Stimulated activated effector memory CD8-positive, alpha-beta T cell treated with anti-CD3 and anti-CD28 coated beads, Interleukin-12 subunit alpha, Interleukin-12 subunit beta, amount 100 ng/mL, for 72 hours (primary cell): ENCODE results near the gene KCNG2.

Experiments
- ATAC-seq: fragments of 150-1000 bp; cut with Tn5 transposase; 2 replicates; pipeline ENCODE4 v1.10.0; 2021
- DNase-seq, 2 donors: peaks; one replicate each; pipeline ENCODE4 v3.0.0; 2021 to 2022; ENCODE audit warnings: low spot score in 2 of 2
- H3K27ac Mint-ChIP-seq: one replicate; pipeline ENCODE4 v1.8.0; 2022; ENCODE audit warnings: mild to moderate bottlenecking, mixed read lengths
- H3K36me3 Mint-ChIP-seq: one replicate; pipeline ENCODE4 v1.8.0; 2022; ENCODE audit warnings: mild to moderate bottlenecking, mixed read lengths
- H3K4me1 Mint-ChIP-seq: one replicate; pipeline ENCODE4 v1.8.0; 2022; ENCODE audit warnings: mixed read lengths
- H3K4me3 Mint-ChIP-seq: one replicate; pipeline ENCODE4 v1.8.0; 2022; ENCODE audit warnings: mild to moderate bottlenecking, mixed read lengths
- H3K9me3 Mint-ChIP-seq: one replicate; pipeline ENCODE4 v1.8.0; 2022; ENCODE audit warnings: mixed read lengths

Gene KCNG2

GRCh38 chr18:79922971-79923411 is 125.3 kb downstream of the KCNG2 start:
- no peak for ATAC-seq
- H3K4me3 Mint-ChIP-seq, result no peak overlapping the region

GRCh38 chr18:79923896-79924585 is 126.3 kb downstream of the KCNG2 start:
- peaks cover 19% of the 10 kb centered on the region for H3K36me3 Mint-ChIP-seq

More at GRCh38 chr18:79922971-79923411, 125.3 kb downstream of the KCNG2 start:
- DNase-seq, result no peak
- no peak overlapping the region for H3K27ac Mint-ChIP-seq
- H3K4me1 Mint-ChIP-seq, result peaks cover 5% of the 10 kb centered on the region
- H3K9me3 Mint-ChIP-seq, result no peaks in the 10 kb centered on the region
- peaks cover 17% of the 10 kb centered on the region for H3K36me3 Mint-ChIP-seq

GRCh38 chr18:79924814-79925731 is 127.3 kb downstream of the KCNG2 start:
- DNase-seq, result no peak
- peaks cover 27% of the 10 kb centered on the region for H3K36me3 Mint-ChIP-seq
- ATAC-seq, result no peak

More at GRCh38 chr18:79923896-79924585, 126.3 kb downstream of the KCNG2 start:
- no peak for ATAC-seq
- no peak for DNase-seq
- Mint-ChIP-seq H3K4me3 (no peak overlapping the region), H3K9me3 (peaks cover 4% of the 10 kb centered on the region), H3K4me1 (peaks cover 13% of the 10 kb centered on the region), H3K27ac (no peak overlapping the region)

GRCh38 chr18:79926306-79926705 is 128.6 kb downstream of the KCNG2 start:
- ATAC-seq (no peak), DNase-seq (no peak)
- H3K4me3 Mint-ChIP-seq, result no peak overlapping the region
- peaks cover 24% of the 10 kb centered on the region for H3K9me3 Mint-ChIP-seq
- H3K27ac Mint-ChIP-seq, result no peak overlapping the region
- peaks cover 36% of the 10 kb centered on the region for H3K36me3 Mint-ChIP-seq
- peaks cover 15% of the 10 kb centered on the region for H3K4me1 Mint-ChIP-seq

More at GRCh38 chr18:79924814-79925731, 127.3 kb downstream of the KCNG2 start:
- no peak overlapping the region for H3K27ac Mint-ChIP-seq
- peaks cover 13% of the 10 kb centered on the region for H3K9me3 Mint-ChIP-seq
- no peak overlapping the region for H3K4me3 Mint-ChIP-seq
- peaks cover 15% of the 10 kb centered on the region for H3K4me1 Mint-ChIP-seq

GRCh38 chr18:79926715-79927606 is 129.2 kb downstream of the KCNG2 start:
- Mint-ChIP-seq H3K27ac (peak overlapping the region; percentile 71), H3K9me3 (peaks cover 27% of the 10 kb centered on the region), H3K4me1 (peaks cover 15% of the 10 kb centered on the region), H3K4me3 (no peak overlapping the region), H3K36me3 (peaks cover 39% of the 10 kb centered on the region)
- no peak for DNase-seq
- ATAC-seq, result no peak

DNA sequence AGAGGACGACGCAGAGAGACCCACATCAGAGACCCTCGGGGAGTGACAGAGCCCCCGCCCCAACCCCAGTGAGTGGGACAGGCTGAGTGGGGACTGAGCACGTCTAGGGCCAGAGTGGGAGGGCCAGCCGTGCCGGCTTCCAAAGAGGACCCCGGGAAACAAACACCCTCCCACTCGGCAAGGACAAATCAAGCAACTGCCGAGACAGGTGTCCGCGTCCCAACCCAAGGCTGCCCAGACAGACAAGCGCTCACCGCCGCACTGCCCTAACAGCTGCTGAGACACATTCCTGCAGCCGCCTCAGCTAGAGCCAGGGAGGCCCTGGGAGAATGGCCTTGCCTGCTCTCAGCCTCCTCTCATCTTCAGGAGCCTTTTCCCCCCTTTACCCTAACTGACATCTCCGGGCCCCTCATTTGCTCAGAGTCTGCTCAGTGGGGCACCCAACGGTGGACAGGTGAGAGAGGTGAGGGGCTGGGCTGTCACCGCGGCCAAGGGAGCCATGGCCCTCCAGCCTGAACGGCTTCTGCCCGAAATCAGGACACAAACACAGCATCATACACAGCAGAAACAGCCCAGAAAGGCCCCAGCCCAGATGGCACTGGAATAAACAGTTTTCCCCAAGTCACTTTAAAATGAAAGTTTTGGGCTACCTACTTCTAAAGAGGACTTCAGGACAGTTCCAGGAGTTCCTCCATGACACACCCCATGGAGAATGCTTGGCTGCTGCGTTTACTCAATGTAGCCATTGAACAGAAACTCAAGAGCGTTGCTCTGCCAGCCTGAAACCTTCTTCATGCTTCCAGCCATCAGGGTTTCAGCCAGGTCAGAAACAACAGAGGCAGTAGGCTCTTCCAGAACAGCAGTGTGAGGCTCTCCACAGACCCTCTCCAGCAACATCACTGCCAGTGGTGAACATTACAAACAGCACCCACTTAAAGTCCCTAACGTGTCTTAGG is 130.1 kb downstream of the KCNG2 start:
- no peak for ATAC-seq
- Mint-ChIP-seq H3K27ac (no peak overlapping the region), H3K9me3 (peaks cover 33% of the 10 kb centered on the region), H3K4me1 (peaks cover 15% of the 10 kb centered on the region), H3K36me3 (peaks cover 45% of the 10 kb centered on the region), H3K4me3 (no peak overlapping the region)
- DNase-seq, result no peak

DNA sequence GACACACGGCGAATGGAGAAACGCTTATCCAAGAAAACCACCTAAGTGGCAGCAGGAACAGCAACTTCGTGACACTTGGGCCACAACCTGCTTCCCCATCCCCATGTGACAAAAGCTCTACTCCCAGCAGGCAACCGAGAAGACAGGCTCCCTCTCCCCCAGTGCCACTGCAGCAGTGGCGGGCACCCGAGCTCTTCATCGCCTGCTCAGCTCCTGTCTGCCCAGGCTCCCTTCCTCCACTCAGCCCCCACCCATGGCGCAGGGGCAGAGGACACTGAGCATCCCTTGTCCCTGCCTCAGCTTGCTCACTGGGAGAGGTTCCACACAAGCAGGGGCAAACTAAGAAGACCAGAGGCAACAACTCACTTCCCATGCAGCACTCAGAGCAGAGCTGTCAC is 130.8 kb downstream of the KCNG2 start:
- ATAC-seq (no peak), DNase-seq (no peak)
- peaks cover 39% of the 10 kb centered on the region for H3K9me3 Mint-ChIP-seq
- peaks cover 50% of the 10 kb centered on the region for H3K36me3 Mint-ChIP-seq
- no peak overlapping the region for H3K27ac Mint-ChIP-seq
- H3K4me1 Mint-ChIP-seq, result peaks cover 15% of the 10 kb centered on the region
- H3K4me3 Mint-ChIP-seq, result no peak overlapping the region

GRCh38 chr18:79930020-79930642 is 132.4 kb downstream of the KCNG2 start:
- H3K4me3 Mint-ChIP-seq, result no peak overlapping the region
- H3K27ac Mint-ChIP-seq, result no peak overlapping the region
- ATAC-seq (no peak), DNase-seq (no peak)
- H3K9me3 Mint-ChIP-seq, result peaks cover 43% of the 10 kb centered on the region
- H3K36me3 Mint-ChIP-seq, result peaks cover 48% of the 10 kb centered on the region
- H3K4me1 Mint-ChIP-seq, result peaks cover 15% of the 10 kb centered on the region

DNA sequence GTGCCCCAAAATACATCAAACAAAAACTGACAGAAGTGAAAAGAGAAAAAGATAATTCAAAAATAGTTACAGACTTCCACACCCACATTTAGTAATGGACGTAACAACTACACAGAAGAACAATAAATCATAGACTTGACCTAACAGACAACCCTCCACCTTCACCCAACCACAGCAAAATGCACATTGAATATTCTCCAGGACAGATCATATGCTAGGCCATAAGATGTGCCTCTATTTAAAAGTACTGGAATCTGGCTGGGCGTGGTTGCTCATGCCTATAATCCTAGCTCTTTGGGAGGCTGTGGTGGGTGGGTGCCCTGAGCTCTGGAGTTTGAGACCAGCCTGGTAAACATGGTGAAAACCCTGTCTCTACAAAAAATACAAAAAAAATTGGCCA is 133.7 kb downstream of the KCNG2 start:
- ATAC-seq (no peak), DNase-seq (no peak)
- Mint-ChIP-seq H3K27ac (no peak overlapping the region), H3K4me1 (peaks cover 25% of the 10 kb centered on the region), H3K4me3 (no peak overlapping the region), H3K36me3 (peaks cover 57% of the 10 kb centered on the region), H3K9me3 (peaks cover 49% of the 10 kb centered on the region)

DNA sequence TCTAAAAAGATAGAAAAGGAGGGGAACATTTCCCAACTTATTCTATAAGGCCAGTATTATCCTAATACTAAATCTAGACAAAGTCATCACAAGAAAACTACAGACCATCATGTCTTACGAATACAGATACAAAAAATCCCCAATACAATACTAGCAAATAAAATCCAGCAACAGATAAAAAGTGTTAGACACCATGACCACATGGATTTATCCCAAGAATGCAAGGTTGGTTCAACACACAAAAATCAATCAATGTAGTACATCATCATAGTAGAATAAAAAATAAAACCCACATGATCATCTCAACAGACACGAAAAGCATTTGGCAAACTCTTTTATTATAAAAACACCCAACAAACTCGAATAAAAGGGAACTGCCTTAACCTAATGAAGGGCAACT is 135.2 kb downstream of the KCNG2 start:
- DNase-seq, result no peak
- no peak for ATAC-seq
- Mint-ChIP-seq H3K9me3 (peaks cover 49% of the 10 kb centered on the region), H3K4me1 (peaks cover 26% of the 10 kb centered on the region), H3K4me3 (no peak overlapping the region), H3K27ac (no peak overlapping the region), H3K36me3 (peaks cover 57% of the 10 kb centered on the region)

DNA sequence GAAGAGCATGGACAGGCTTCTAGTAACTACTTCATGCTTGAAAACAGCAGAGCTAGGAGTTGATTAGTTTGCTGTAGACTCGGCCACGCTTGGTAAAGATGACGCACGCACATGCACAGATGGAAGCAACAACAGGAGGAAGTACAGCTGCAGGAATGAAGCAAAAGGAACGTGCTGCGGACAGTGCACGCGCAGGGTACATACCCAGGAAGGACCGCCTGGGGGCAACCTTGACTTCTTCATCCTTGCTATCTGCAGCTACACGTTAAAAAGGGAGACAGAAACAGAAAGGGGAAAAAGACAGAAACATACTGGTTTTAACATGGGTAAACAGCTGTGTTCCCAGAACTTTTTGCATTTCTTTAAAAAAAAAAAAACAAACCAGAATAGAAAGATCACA is 136.0 kb downstream of the KCNG2 start:
- DNase-seq (no peak), ATAC-seq (no peak)
- H3K4me3 Mint-ChIP-seq, result no peak overlapping the region
- H3K27ac Mint-ChIP-seq, result no peak overlapping the region
- peaks cover 26% of the 10 kb centered on the region for H3K4me1 Mint-ChIP-seq
- peaks cover 64% of the 10 kb centered on the region for H3K36me3 Mint-ChIP-seq
- peaks cover 47% of the 10 kb centered on the region for H3K9me3 Mint-ChIP-seq

GRCh38 chr18:79934311-79935097 is 136.8 kb downstream of the KCNG2 start:
- Mint-ChIP-seq H3K4me3 (no peak overlapping the region), H3K9me3 (peaks cover 41% of the 10 kb centered on the region), H3K36me3 (peaks cover 61% of the 10 kb centered on the region), H3K4me1 (peaks cover 21% of the 10 kb centered on the region), H3K27ac (no peak overlapping the region)
- DNase-seq (no peak), ATAC-seq (no peak)

- H3K4me1 Mint-ChIP-seq, result peaks cover 26% of the 10 kb centered on the region
- H3K4me3 Mint-ChIP-seq, result no peak overlapping the region
- DNase-seq (no peak), ATAC-seq (no peak)
- H3K27ac Mint-ChIP-seq, result no peak overlapping the region
- H3K36me3 Mint-ChIP-seq, result peaks cover 55% of the 10 kb centered on the region
- H3K9me3 Mint-ChIP-seq, result peaks cover 36% of the 10 kb centered on the region
Observed at GRCh38 chr18:79935098-79935480, 137.4 kb downstream of the KCNG2 start.
